EH (cell line): ENCODE measurements around the gene GPR157.
"Not testable (repeated sequence)": the region's sequence is repeated elsewhere in the genome, so short reads cannot be mapped to it uniquely, and the experiment has no call there.

Experiments
- DNase-seq: peaks from one replicate; pipeline ENCODE4 v3.0.0-alpha.2; 2015; ENCODE audit warnings: low read depth

Gene GPR157

GRCh38 chr1:9115351-9116205, 13.3 kb downstream of the GPR157 start:
- DNase-seq: peak; percentile 46

GRCh38 chr1:9112961-9113880, 15.7 kb downstream of the GPR157 start:
- no peak for DNase-seq

GRCh38 chr1:9111957-9112356, 16.9 kb downstream of the GPR157 start:
- DNase-seq: no peak

- no peak for DNase-seq
These were observed 17.6 kb downstream of the GPR157 start for GRCh38 chr1:9111357-9111691.

GRCh38 chr1:9110669-9111356, 18.1 kb downstream of the GPR157 start:
- peak; percentile 85 for DNase-seq

GRCh38 chr1:9108056-9108665, 20.7 kb downstream of the GPR157 start:
- DNase-seq: no peak

- no peak for DNase-seq
These were observed 21.8 kb downstream of the GPR157 start for GRCh38 chr1:9107136-9107535.

- DNase-seq: no peak
These were observed 22.6 kb downstream of the GPR157 start for GRCh38 chr1:9106286-9106685.

- DNase-seq: no peak
These were observed 23.5 kb downstream of the GPR157 start for GRCh38 chr1:9105336-9105867.

- DNase-seq: peak; percentile 74
These were observed 27.3 kb downstream of the GPR157 start for GRCh38 chr1:9101510-9102146.

- DNase-seq: peak; percentile 52
These were observed 28.3 kb downstream of the GPR157 start for GRCh38 chr1:9100471-9101043.

- no peak for DNase-seq
These were observed 29.3 kb downstream of the GPR157 start for GRCh38 chr1:9099555-9099954.

- DNase-seq: no peak
These were observed 30.8 kb downstream of the GPR157 start for GRCh38 chr1:9097947-9098705.

- DNase-seq: no peak
These were observed 33.1 kb downstream of the GPR157 start for GRCh38 chr1:9095818-9096217.

GRCh38 chr1:9093996-9094595, 34.8 kb downstream of the GPR157 start:
- DNase-seq: not testable (repeated sequence)

- no peak for DNase-seq
These were observed 35.3 kb downstream of the GPR157 start for GRCh38 chr1:9093581-9093980.

- no peak for DNase-seq
These were observed 35.8 kb downstream of the GPR157 start for GRCh38 chr1:9093091-9093490.

GRCh38 chr1:9088807-9089206, 40.1 kb downstream of the GPR157 start:
- DNase-seq: no peak

- DNase-seq: no peak
These were observed 41.3 kb downstream of the GPR157 start for GRCh38 chr1:9087411-9088125.
